ENCODE measurements around the gene ANTXR1. TPM values are rescaled to one million over a fixed set of nuclear protein-coding genes. Genes with fewer than 3 reads are reported as not detected.
"Not testable (repeated sequence)": the region's sequence is repeated elsewhere in the genome, so short reads cannot be mapped to it uniquely, and the experiment has no call there.

The ANTXR1 gene
- total RNA-seq, 1 experiment from 2014 or later: 51.6 TPM

GRCh38 chr2:69216535-69217332 is 203.8 kb downstream of the ANTXR1 start:
- in situ Hi-C loops (cut with HindIII; ENCODE audit: low pct_unique_long_range_greater_than_20kb, low sequenced_read_pairs): no loop called here
- peak; percentile 41 for DNase-seq (ENCODE audit: low read depth, low spot score)

GRCh38 chr2:69217333-69218080 is 204.5 kb downstream of the ANTXR1 start:
- in situ Hi-C loops (cut with HindIII; ENCODE audit: low pct_unique_long_range_greater_than_20kb, low sequenced_read_pairs): no loop called here

GRCh38 chr2:69221512-69221911 is 208.5 kb downstream of the ANTXR1 start:
- in situ Hi-C loops (cut with HindIII; ENCODE audit: low pct_unique_long_range_greater_than_20kb, low sequenced_read_pairs): no loop called here
- DNase-seq (ENCODE audit: low read depth, low spot score): no peak

More at GRCh38 chr2:69217333-69218080, 204.5 kb downstream of the ANTXR1 start:
- no peak for DNase-seq (ENCODE audit: low read depth, low spot score)

GRCh38 chr2:69221960-69222751 is 209.2 kb downstream of the ANTXR1 start:
- in situ Hi-C loops (cut with HindIII; ENCODE audit: low pct_unique_long_range_greater_than_20kb, low sequenced_read_pairs): no loop called here
- DNase-seq (ENCODE audit: low read depth, low spot score): peak; percentile 14

- in situ Hi-C loops (cut with HindIII; ENCODE audit: low pct_unique_long_range_greater_than_20kb, low sequenced_read_pairs): no loop called here
Measured at GRCh38 chr2:69222953-69223658, 210.1 kb downstream of the ANTXR1 start.

GRCh38 chr2:69223759-69224511 is 211.0 kb downstream of the ANTXR1 start:
- DNase-seq (ENCODE audit: low read depth, low spot score): no peak
- in situ Hi-C loops (cut with HindIII; ENCODE audit: low pct_unique_long_range_greater_than_20kb, low sequenced_read_pairs): no loop called here

More at GRCh38 chr2:69222953-69223658, 210.1 kb downstream of the ANTXR1 start:
- DNase-seq (ENCODE audit: low read depth, low spot score): peak; percentile 35

GRCh38 chr2:69224512-69224837 is 211.5 kb downstream of the ANTXR1 start:
- in situ Hi-C loops (cut with HindIII; ENCODE audit: low pct_unique_long_range_greater_than_20kb, low sequenced_read_pairs): no loop called here
- DNase-seq (ENCODE audit: low read depth, low spot score): no peak

- no peak for DNase-seq (ENCODE audit: low read depth, low spot score)
- in situ Hi-C loops (cut with HindIII; ENCODE audit: low pct_unique_long_range_greater_than_20kb, low sequenced_read_pairs): no loop called here
Measured at GRCh38 chr2:69225933-69226332, 213.0 kb downstream of the ANTXR1 start.

GRCh38 chr2:69226903-69227302 is 213.9 kb downstream of the ANTXR1 start:
- DNase-seq (ENCODE audit: low read depth, low spot score): no peak
- in situ Hi-C loops (cut with HindIII; ENCODE audit: low pct_unique_long_range_greater_than_20kb, low sequenced_read_pairs): no loop called here

- DNase-seq (ENCODE audit: low read depth, low spot score): peak; percentile 40
- in situ Hi-C loops (cut with HindIII; ENCODE audit: low pct_unique_long_range_greater_than_20kb, low sequenced_read_pairs): no loop called here
Measured at GRCh38 chr2:69227716-69228115, 214.7 kb downstream of the ANTXR1 start.

- in situ Hi-C loops (cut with HindIII; ENCODE audit: low pct_unique_long_range_greater_than_20kb, low sequenced_read_pairs); DNase-seq (ENCODE audit: low read depth, low spot score): not testable (repeated sequence)
Measured at GRCh38 chr2:69230946-69231345, 218.0 kb downstream of the ANTXR1 start.

GRCh38 chr2:69231612-69232277 is 218.8 kb downstream of the ANTXR1 start:
- in situ Hi-C loops (cut with HindIII; ENCODE audit: low pct_unique_long_range_greater_than_20kb, low sequenced_read_pairs): no loop called here

GRCh38 chr2:69235835-69236234 is 222.9 kb downstream of the ANTXR1 start:
- in situ Hi-C loops (cut with HindIII; ENCODE audit: low pct_unique_long_range_greater_than_20kb, low sequenced_read_pairs); DNase-seq (ENCODE audit: low read depth, low spot score): not testable (repeated sequence)

More at GRCh38 chr2:69231612-69232277, 218.8 kb downstream of the ANTXR1 start:
- DNase-seq (ENCODE audit: low read depth, low spot score): no peak

GRCh38 chr2:69237070-69237670 is 224.2 kb downstream of the ANTXR1 start:
- in situ Hi-C loops (cut with HindIII; ENCODE audit: low pct_unique_long_range_greater_than_20kb, low sequenced_read_pairs): no loop called here
- no peak for DNase-seq (ENCODE audit: low read depth, low spot score)

GRCh38 chr2:69238449-69239031 is 225.6 kb downstream of the ANTXR1 start:
- in situ Hi-C loops (cut with HindIII; ENCODE audit: low pct_unique_long_range_greater_than_20kb, low sequenced_read_pairs): no loop called here
- DNase-seq (ENCODE audit: low read depth, low spot score): no peak

- in situ Hi-C loops (cut with HindIII; ENCODE audit: low pct_unique_long_range_greater_than_20kb, low sequenced_read_pairs): no loop called here
- no peak for DNase-seq (ENCODE audit: low read depth, low spot score)
Measured at GRCh38 chr2:69241093-69241492, 228.1 kb downstream of the ANTXR1 start.

All from SK-MEL-5 (cell line).